T-helper 1 cell (primary cell): ENCODE results near the gene BTBD8.

Source experiments
- DNase-seq, 5 donors: peaks; one replicate each; pipeline ENCODE4 v3.0.0-alpha.2; 2012 to 2020

BTBD8 gene

DNA sequence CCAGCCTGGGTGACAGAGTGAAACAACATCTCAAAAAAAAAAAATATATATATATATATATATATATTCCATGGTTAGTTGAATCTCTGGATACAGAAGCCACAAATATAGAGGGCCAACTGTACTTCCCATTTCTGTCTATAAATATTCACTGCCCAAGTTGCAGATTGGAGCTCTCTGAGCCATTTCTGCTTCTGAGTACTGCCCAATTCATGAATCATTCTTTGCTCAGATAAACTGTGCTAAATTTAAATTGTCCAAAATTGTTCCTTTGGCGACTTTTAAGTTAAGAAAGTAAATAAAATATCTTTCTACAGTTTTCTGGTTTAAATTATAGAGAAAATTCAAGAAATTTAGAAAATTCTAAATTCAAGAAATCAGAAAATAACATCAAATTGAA lies 114.4 kb downstream of the BTBD8 start:
- DNase-seq: no peak

- DNase-seq: peak in 1 of 5 donors; percentile 64
These were observed 121.8 kb downstream of the BTBD8 start for GRCh38 chr1:92201973-92202372.

- DNase-seq: no peak
These were observed 123.0 kb downstream of the BTBD8 start for GRCh38 chr1:92203105-92203504.

DNA sequence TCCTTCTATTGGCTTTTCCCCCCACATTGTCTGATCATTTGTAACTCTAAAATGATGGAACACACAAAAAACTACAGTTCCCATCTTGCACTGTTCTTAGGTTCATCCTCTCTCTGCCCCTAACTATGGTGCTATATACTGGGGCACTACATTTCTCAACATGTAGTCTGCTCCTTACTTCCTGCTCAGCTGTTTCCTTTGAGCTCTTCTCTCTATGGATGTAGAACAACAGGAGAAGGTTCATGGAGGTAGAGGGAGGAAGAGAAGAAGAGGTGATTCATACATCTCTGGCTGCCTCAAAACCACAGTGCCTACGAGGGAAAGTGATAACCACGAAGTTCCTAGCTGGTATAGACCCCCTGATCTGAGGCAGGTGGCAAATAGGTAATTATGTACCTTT lies 130.6 kb downstream of the BTBD8 start:
- no peak for DNase-seq

GRCh38 chr1:92211166-92211565 lies 131.0 kb downstream of the BTBD8 start:
- no peak for DNase-seq

DNA sequence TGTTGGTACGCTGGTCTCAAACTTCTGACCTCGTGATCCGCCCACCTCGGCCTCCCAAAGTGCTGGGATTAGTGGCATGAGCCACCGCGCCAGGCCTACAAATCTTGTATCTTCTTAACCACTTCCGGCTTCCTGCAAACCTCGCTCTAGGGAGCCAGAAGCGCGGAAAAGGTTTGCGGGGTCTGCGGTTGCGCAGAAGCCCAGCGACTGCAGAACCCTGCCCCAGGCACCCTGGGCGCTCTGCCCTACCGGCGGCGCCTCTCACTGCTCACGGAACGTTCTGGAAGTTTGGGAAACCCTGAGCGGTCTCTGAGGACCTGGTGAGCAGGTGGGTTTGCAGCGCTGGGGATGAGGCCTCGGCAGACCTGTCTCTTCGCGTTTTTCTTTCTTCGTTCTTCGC lies 137.6 kb downstream of the BTBD8 start, which contains the start of gene C1orf146:
C1orf146 (plus strand) TSS at position 195 of the 400 bp plus-strand sequence. CDS start 13,506 bp downstream, outside the sequence.
- no peak for DNase-seq

GRCh38 chr1:92218559-92218958 lies 138.4 kb downstream of the BTBD8 start:
- DNase-seq: no peak

DNA sequence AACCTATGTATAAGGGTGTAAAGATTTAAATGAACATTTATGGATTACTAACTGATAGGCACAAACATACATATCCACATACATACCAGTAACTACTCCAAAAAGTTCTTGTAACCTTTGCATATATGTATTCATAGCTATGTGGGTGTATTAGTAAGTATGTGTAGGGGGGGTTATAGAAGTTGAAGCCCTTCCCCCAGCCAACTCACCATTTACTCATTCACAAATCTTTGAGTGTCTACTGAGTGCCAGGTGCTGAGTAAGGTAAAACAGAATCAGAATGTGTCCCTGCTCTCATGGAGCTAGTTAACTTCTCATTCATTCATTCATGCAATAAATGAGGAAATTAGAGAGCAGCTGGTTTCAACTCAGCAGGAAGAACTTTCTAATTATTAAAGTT lies 138.9 kb downstream of the BTBD8 start:
- DNase-seq: no peak

DNA sequence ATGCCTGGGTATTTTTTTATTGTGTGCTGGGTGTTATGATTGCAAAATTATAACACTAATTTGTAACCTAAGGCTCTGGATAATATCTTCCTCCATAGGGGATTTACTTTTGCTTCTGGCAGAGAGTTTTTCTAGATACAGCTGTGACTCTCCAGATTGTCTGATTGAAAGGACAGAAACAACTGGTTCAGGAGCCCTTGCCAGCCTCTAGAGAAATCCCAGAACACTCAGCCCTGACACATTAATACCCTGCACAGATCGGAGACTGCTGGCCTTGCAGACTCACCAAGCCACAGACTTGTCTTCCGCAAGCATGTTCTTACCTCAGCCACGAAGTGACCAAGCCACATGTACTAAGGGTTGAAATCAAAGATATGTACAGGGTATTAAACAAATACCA lies 148.3 kb downstream of the BTBD8 start:
- DNase-seq: no peak

GRCh38 chr1:92230736-92231135 lies 150.6 kb downstream of the BTBD8 start:
- DNase-seq: no peak
